Glomerular endothelial cell (primary cell): ENCODE data around the gene ALAS1. TPM values are rescaled to one million over a fixed set of nuclear protein-coding genes. Genes with fewer than 3 reads are reported as not detected.
"Not testable (repeated sequence)": the region's sequence is repeated elsewhere in the genome, so short reads cannot be mapped to it uniquely, and the experiment has no call there.

ENCODE experiments used
- DNase-seq: peaks from one replicate; pipeline ENCODE4 v3.0.0-alpha.2; 2011; ENCODE audit warnings: low read depth, low spot score; ENCODE audit errors: extremely low read depth
- total RNA-seq: library from RNA; depleted of rRNA; stranded (reverse); fragments of >200 nt; gene quantifications from 2 replicates; pipeline ENCODE4 v1.2.3, GENCODE V29; 2015

Gene ALAS1
- 69.8 and 72.6 TPM in 2 replicates for total RNA-seq

GRCh38 chr3:52197842-52198625, at the start of gene ALAS1:
Gene ALAS1 (plus strand): TSS chr3:52198160. CDS start chr3:52199242, 1,082 bp downstream.
- DNase-seq, result no peak

DNA sequence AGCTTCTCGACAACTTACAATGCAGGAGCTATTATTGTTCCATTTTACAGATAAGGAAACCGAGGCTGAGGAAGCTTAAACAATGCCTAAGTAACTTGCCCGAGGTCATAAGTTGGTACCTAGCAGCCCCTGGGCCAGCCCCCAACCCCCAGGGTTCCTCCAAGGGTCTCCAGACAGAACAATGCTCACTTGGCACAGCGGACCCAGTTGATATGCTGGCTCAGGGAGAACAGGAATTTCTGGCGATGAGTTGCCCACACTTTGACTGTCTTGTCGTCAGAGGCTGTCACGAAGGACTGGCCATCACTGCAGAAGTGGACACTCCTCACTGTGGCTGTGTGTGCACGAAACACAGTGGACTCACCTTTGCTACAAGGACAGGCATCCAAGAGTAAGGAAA, 48.9 kb upstream of the ALAS1 start:
- no peak for DNase-seq

DNA sequence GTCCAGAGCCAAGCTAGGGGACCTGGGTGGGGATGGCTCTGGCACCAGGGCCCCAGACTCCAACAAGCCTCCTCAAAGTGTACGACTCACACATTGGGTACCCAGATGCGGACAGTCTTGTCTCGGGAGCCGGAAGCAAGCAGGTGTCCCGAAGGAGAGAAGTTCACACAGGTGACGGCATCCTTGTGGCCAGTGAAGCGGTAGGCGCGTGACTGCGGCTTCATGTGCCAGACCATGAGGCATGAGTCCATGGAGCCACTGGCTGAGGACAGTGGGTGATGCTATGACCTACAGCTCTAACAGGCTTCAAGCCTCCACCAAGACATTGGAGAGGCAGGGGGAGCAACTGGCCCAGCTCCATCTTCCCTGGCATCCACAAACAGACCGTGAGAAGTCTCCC, 48.2 kb upstream of the ALAS1 start:
- no peak for DNase-seq

GRCh38 chr3:52150357-52150756, 47.6 kb upstream of the ALAS1 start:
- DNase-seq, result no peak

- DNase-seq, result no peak
Observed at GRCh38 chr3:52150860-52151259, 47.1 kb upstream of the ALAS1 start.

GRCh38 chr3:52151991-52152390, 46.0 kb upstream of the ALAS1 start:
- not testable (repeated sequence) for DNase-seq

GRCh38 chr3:52153389-52154096, 44.4 kb upstream of the ALAS1 start:
- DNase-seq, result no peak

- DNase-seq, result peak; percentile 84
Observed at GRCh38 chr3:52154135-52155094, 43.5 kb upstream of the ALAS1 start, which contains the start of gene POC1A. Gene POC1A (minus strand): TSS chr3:52154423. CDS start chr3:52154372, 51 bp downstream.

DNA sequence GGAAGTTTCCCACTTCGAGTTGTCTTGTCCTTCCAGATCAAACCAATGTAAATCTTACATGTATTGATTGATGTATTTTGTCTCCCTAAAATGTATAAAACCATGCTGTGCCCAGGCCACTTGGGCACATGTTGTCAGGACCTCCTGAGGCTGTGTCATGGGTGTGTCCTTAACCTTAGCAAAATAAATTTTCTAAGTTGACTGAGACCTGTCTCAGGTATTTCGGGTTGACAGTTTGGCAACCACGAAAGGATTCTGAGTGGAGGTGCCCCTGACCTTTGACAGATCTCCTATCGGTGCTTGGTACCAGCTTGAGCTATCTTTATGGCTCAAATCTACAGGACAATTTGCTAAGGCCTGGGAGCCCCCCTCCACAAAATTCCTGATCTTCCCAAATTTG, 42.0 kb upstream of the ALAS1 start:
- DNase-seq, result no peak

DNA sequence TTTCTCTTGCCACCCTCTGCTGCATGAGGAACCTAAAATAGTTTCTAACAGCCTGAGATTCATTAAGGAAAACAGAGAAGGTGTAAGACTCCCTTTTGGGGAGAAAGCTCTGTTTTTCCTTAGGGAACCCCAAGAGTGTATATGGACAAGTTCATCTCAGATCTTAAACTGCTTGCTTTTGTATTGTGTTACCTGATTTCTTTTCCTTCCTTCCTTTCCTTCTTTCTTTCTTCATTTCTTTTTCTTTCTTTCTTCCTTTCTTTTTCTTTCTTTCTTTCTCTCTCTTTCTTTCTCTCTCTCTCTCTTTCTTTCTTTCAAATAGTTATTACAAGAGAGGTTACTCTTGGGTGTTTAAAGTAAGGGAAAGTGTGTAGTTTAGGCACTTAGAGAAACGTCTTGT, 38.5 kb upstream of the ALAS1 start:
- no peak for DNase-seq

DNA sequence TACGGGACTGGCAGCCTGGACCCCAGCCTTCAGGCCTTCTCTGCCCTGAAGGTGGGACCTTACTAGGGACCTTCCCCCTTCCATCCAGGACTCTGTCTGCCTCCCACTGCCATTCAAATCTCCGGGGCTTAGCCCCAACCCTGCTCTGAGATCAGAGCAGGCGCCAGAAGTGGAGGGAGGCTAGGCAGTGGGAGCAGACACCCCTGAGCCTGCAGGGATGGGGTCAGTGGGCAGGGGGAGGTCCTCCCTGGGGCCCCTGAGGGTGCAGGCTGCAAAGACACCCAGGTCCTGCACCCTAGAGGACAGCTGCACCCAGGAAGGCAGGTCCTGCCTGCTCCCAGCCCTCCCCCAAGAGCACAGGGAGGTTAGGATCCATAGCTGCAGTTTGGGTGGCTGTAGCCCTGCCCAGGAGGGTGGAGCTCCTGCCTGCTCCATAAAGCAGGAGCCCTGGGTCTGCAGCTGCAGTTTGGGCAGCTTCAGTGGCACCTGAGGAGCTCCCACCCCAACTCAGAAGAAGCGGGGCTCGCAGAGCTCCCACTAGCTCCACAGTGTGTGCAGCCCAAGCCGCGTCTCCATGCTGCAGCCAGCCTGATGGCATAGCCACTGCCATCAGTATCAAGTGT, 35.6 kb upstream of the ALAS1 start:
- no peak for DNase-seq

DNA sequence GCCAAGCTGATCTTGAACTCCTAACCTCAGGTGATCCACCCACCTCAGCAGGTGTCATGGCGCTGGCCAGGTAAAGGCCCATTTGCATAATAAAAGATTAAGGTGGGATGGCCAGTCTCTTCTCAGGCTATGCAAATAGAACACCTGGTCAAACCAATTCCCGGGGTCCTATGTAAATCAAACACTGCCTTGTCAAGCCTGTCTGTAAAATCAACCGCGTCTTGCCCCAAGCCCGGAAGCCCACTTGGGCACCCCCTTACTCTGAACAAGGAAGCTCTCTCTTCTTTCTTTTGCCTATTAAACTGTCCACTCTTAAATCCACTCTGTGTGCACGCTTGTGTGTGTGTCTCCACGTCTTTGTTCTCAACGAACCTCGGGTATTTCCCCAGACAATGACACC, 30.7 kb upstream of the ALAS1 start:
- DNase-seq, result no peak

- not testable (repeated sequence) for DNase-seq
Observed at GRCh38 chr3:52170217-52170616, 27.7 kb upstream of the ALAS1 start.

DNA sequence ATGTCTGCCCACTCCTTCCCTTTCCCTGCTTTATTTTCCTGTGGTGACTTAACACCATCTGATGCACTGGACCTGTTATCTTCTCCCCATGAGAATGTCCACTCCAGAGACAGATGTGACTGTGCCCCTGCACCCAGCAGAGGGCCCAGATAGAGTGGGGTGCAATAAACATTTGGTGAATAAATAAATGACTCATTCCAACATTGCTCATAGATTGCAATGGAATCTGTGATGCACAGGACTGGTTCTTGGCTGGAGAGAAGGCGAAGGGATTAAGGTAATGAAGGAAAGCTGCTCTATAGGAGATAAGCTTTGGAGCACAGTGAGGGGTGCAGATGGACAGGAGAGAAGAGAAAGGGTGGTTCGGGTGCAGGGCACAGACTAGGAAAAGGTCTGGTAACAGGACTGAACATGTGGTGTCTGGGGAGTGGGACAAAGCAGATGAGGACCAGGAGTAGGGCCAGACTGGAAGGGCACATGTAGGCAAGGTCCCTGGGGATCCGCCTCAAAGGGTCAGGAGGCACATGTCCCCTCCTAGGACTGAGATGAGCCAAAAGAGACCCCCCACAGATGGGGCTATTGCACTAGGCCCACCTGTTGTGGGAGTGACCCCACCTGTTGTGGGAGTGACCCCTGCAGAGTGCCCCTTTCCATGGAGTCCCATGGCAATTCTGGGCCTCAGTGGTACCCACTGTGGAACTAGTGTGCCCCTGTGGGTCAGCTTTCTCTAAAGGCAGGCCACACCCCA, 26.3 kb upstream of the ALAS1 start:
- DNase-seq, result no peak

DNA sequence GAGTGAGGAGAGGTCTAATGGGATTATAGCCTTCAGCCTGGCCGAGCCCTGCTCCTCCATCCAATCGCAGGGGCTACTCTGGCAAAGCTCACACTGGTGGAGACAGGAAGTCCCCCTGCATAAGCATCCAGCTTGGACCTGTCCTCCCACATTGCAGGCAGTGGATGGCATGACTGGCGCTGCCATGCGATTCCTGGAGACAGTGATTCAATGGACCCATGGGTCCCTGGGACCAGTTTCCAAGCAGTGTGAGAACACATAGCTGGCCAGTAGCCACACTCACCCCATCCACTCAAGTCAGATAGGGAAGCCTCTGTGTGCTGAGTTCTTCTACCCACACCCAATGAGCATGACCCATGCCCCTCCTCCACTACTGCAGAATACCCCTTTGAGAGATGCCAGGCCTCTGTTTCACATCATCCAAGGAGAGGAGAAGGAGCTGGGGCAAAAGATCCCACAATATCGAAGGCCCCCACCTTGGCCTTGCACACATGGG, 25.6 kb upstream of the ALAS1 start:
- DNase-seq, result no peak

- DNase-seq, result no peak
Observed at GRCh38 chr3:52173101-52173500, 24.9 kb upstream of the ALAS1 start.

GRCh38 chr3:52174896-52175295, 23.1 kb upstream of the ALAS1 start:
- DNase-seq, result no peak

DNA sequence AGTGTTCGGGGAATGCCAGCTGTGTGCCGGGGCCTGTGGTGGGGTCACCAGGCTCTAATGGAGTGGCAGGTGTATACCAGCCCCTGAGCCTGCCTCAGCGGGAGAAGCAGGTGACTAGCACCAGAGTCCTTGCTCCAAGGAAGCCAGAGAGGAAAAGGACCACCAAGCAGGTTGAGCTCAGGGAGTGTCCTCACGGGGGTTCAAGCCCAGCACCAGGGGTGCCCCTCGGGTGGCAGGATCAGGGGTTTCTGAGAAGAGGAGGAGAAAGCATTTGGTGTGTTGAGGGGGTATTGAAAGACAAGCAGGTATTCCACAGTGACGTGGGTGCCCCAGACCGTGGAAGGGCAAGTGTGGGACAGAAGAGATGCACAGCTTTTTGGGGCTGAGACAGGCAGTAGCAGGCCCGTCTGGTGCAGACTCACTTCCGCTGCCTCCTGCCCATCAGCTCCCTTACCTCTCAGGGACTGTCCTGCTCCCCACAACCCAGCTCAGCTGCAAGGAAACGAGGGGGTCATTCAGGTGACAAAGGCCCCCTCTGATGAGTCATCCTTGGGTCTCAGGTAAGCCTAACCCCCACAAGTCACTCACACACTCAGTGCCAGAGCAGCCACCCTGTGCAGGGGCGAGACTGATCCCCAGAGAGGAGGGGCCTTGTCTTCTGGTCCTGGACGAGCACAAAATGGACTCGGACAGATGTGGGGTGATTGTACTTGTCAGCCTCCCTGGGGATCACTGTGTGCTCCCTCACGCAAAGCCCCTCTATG, 22.4 kb upstream of the ALAS1 start:
- DNase-seq, result no peak

- DNase-seq, result no peak
Observed at GRCh38 chr3:52176180-52176752, 21.7 kb upstream of the ALAS1 start.
